Spleen (tissue), 11 donors: ENCODE data around the gene MYL3. TPM values are rescaled to one million over a fixed set of nuclear protein-coding genes. Genes with fewer than 3 reads are reported as not detected.

Source experiments
- DNase-seq: peaks from one replicate; pipeline ENCODE4 v3.0.0-alpha.2; 2020
- H3K27ac ChIP-seq, 8 donors: fragments of 200-600 bp; sonication (generic) in 7 of 8; 1 replicate in 4 of 8; 2 replicates in 4 of 8; pipeline versions ENCODE4 v1.5.0 to v1.8.0; 2016 to 2021; ENCODE audit warnings: inconsistent platforms in 4 of 8, mild to moderate bottlenecking in 4 of 8, moderate library complexity in 1 of 8
- H3K27me3 ChIP-seq, 7 donors: fragments of 200-600 bp; sonication (generic) in 6 of 7; replicated peaks in 1 of 7; 1 replicate in 4 of 7; 2 replicates in 3 of 7; pipeline versions ENCODE4 v1.5.0 to v1.8.0; 2016 to 2021; ENCODE audit warnings: inconsistent platforms in 3 of 7, mild to moderate bottlenecking in 1 of 7
- H3K36me3 ChIP-seq, 6 donors: fragments of 200-600 bp; sonication (generic) in 5 of 6; 1 replicate in 4 of 6; 2 replicates in 2 of 6; pipeline versions ENCODE4 v1.5.0 to v1.8.0; 2016 to 2021; ENCODE audit warnings: inconsistent platforms in 2 of 6
- H3K4me1 ChIP-seq, 6 donors: fragments of 200-600 bp; sonication (generic) in 5 of 6; 1 replicate in 3 of 6; 2 replicates in 3 of 6; pipeline versions ENCODE4 v1.5.0 to v1.8.0; 2016 to 2021; ENCODE audit warnings: inconsistent platforms in 3 of 6
- H3K4me3 ChIP-seq, 8 donors: fragments of 200-600 bp; sonication (generic) in 7 of 8; 1 replicate in 4 of 8; 2 replicates in 4 of 8; pipeline versions ENCODE4 v1.5.0 to v1.8.0; 2016 to 2021; ENCODE audit warnings: inconsistent platforms in 4 of 8, mild to moderate bottlenecking in 4 of 8, moderate library complexity in 2 of 8
- H3K9me3 ChIP-seq, 8 donors: fragments of 200-600 bp; sonication (generic) in 7 of 8; 1 replicate in 4 of 8; 2 replicates in 4 of 8; pipeline versions ENCODE4 v1.5.0 to v1.8.0; 2016 to 2021; ENCODE audit warnings: inconsistent platforms in 4 of 8
- CTCF ChIP-seq, 11 experiments: fragments of 200-600 bp in 7 of 11; fragments of 450-650 bp in 4 of 11; sonication (generic) in 4 of 11; IDR thresholded peaks in 8 of 11; conservative IDR thresholded peaks in 3 of 11; 1 replicate in 7 of 11; 2 replicates in 4 of 11; pipeline versions ENCODE4 v1.4.0 to v1.8.0; 2016 to 2021; ENCODE audit warnings: antibody characterized with exemption in 11 of 11, inconsistent platforms in 4 of 11, mild to moderate bottlenecking in 1 of 11
- POLR2A ChIP-seq, 3 donors: fragments of 450-650 bp; IDR thresholded peaks; one replicate each; pipeline ENCODE4 v1.5.1; 2017; ENCODE audit warnings: antibody characterized with exemption in 3 of 3, mild to moderate bottlenecking in 1 of 3
- POLR2AphosphoS5 ChIP-seq, 3 donors: sonication (generic); formaldehyde crosslinking; IDR thresholded peaks; one replicate each; pipeline ENCODE4 v1.5.1; 2017; ENCODE audit warnings: antibody characterized with exemption in 3 of 3
- whole genome bisulfite sequencing, 5 donors: extraction: QIAGEN DNeasy Blood & Tissue Kit in 3 of 5; methylation state at CpG; one replicate each; pipeline versions ENCODE4 v1.1.5 to v1.1.7; 2013 to 2018; 5-methylcytosine and 5-hydroxymethylcytosine counted together
- intact Hi-C: fragments of 100-400 bp; cut with DNase I; formaldehyde crosslinking; loops from one replicate; pipeline ENCODE4 v1.15.0; 2023; ENCODE audit warnings: low total_unique reads
- polyA plus RNA-seq, 3 donors: library from polyadenylated mRNA; stranded (reverse); fragments of 200-250 nt; gene quantifications; one replicate each; pipeline ENCODE4 v1.2.1, GENCODE V29; 2013
- total RNA-seq, 7 donors: library from RNA; depleted of rRNA in 3 of 7; stranded (reverse); fragments of >200 nt in 3 of 7; fragmentation: NEBNext Ultra II Directional in 4 of 7; extraction: Animal tissue kit (Norgen Biotek cat#: 25700) in 4 of 7; gene quantifications; one replicate each; pipeline versions ENCODE4 v1.1.0 to v1.2.1, GENCODE V29; 2016 to 2021
- donor health status: healthy with polysubstance abuse.
- donor health status: DM: no; HTN: no; CAD: no; lungs with moderate emphysema.
- donor health status: DM: no; HTN: no; CAD: no.
- donor health status: Bipolar disorder and iron deficiency.
- donor health status: healthy.
- donor health status: DM: no; HTN: no; CAD: no.
- donor health status: DM: yes; HTN: yes; CAD: no.

The MYL3 gene
- total and polyA plus RNA-seq, 10 donors, result 1.9 to 16.2 (median 6.0) TPM

GRCh38 chr3:46864061-46864881 is 1.0 kb upstream of the MYL3 start:
- Histone ChIP-seq H3K4me1 (peaks cover 0 to 62% (median 25%) of the 10 kb centered on the region in 6 donors), H3K4me3 (no peak overlapping the region), H3K36me3 (no peaks in the 10 kb centered on the region), H3K27me3 (peaks cover 0 to 16% (median 0%) of the 10 kb centered on the region in 7 donors), H3K27ac (peak overlapping the region in 4 of 8 donors; percentile 56 to 67 (median 60)), H3K9me3 (no peaks in the 10 kb centered on the region)
- WGBS, 5 donors, result 84 to 87% (median 85%) methylated on average over 10 of the region's 10 CpGs
- peak; percentile 65 for DNase-seq
- TF ChIP-seq CTCF (IDR thresholded peaks at IDR 0.05 in 8 of 11, conservative IDR thresholded peaks at IDR 0.05 in 3 of 11) (no peak), POLR2A (IDR thresholded peaks at IDR 0.05) (no peak), POLR2AphosphoS5 (IDR thresholded peaks at IDR 0.05) (no peak)
- intact Hi-C loops, result no loop called here

GRCh38 chr3:46862369-46863025 is 747 bp downstream of the MYL3 start:
- peak; percentile 41 for DNase-seq
- TF ChIP-seq POLR2AphosphoS5 (IDR thresholded peaks at IDR 0.05) (no peak), POLR2A (IDR thresholded peaks at IDR 0.05) (no peak), CTCF (IDR thresholded peaks at IDR 0.05 in 8 of 11, conservative IDR thresholded peaks at IDR 0.05 in 3 of 11) (no peak)
- intact Hi-C loops, result no loop called here
- Histone ChIP-seq H3K27me3 (peaks cover 0 to 6% (median 0%) of the 10 kb centered on the region in 7 donors), H3K36me3 (no peaks in the 10 kb centered on the region), H3K9me3 (no peaks in the 10 kb centered on the region), H3K4me3 (no peak overlapping the region), H3K4me1 (peaks cover 0 to 44% (median 18%) of the 10 kb centered on the region in 6 donors), H3K27ac (no peak overlapping the region)
- WGBS, 5 donors, result 87 to 93% (median 87%) methylated on average over 7 of the region's 7 CpGs

- 76 to 89% (median 82%) methylated on average over 9 to 12 of the region's 12 CpGs for WGBS, 5 donors
- TF ChIP-seq POLR2AphosphoS5 (IDR thresholded peaks at IDR 0.05) (no peak), CTCF (IDR thresholded peaks at IDR 0.05 in 8 of 11, conservative IDR thresholded peaks at IDR 0.05 in 3 of 11) (no peak), POLR2A (IDR thresholded peaks at IDR 0.05) (no peak)
- no peak overlapping the region for H3K27ac ChIP-seq
- no peaks in the 10 kb centered on the region for H3K36me3 ChIP-seq
- peaks cover 0 to 6% (median 0%) of the 10 kb centered on the region in 7 donors for H3K27me3 ChIP-seq
- intact Hi-C loops, result no loop called here
- peak; percentile 47 for DNase-seq
- peaks cover 0 to 37% (median 15%) of the 10 kb centered on the region in 6 donors for H3K4me1 ChIP-seq
- no peak overlapping the region for H3K4me3 ChIP-seq
- no peaks in the 10 kb centered on the region for H3K9me3 ChIP-seq
These were observed 1.5 kb downstream of the MYL3 start for GRCh38 chr3:46861605-46862368.
